Activated T-cell treated with anti-CD3 and anti-CD28 coated beads, Interleukin-2, amount 50 U/mL, for 1 hour (primary cell): ENCODE results near the gene PTTG2.
"Not testable (repeated sequence)": the region's sequence is repeated elsewhere in the genome, so short reads cannot be mapped to it uniquely, and the experiment has no call there.

ENCODE experiments used
- DNase-seq: peaks from one replicate; pipeline ENCODE4 v3.0.0-alpha.2; 2020

The PTTG2 gene

GRCh38 chr4:37960098-37960497, at the start of gene PTTG2:
Gene PTTG2, plus strand, starts transcription at chr4:37960398. Its CDS starts 37 bp downstream, at chr4:37960435.
- no peak for DNase-seq

DNA sequence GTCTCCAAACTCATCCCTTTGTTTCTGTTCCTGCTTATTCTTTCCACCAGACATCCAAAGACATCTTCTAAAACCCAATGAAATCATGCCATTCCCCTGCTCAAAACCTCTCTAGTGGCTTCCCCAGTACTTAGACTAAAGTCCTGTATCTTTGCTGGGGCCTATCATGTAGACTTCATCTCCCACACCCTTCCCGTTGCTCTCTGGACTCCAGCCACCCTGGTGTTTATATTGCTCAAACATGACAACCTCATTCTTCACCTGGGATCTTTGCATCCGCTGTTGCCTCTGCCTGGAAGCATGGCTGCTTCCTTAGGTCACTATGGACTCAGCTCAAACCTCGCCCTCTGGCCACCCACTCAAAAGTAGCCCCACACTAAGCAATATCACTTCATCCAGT, 45.7 kb upstream of the PTTG2 start:
- no peak for DNase-seq

GRCh38 chr4:37917388-37917787, 42.8 kb upstream of the PTTG2 start:
- DNase-seq, result no peak

GRCh38 chr4:37918653-37919052, 41.5 kb upstream of the PTTG2 start:
- no peak for DNase-seq

GRCh38 chr4:37922328-37922727, 37.9 kb upstream of the PTTG2 start:
- DNase-seq, result no peak

DNA sequence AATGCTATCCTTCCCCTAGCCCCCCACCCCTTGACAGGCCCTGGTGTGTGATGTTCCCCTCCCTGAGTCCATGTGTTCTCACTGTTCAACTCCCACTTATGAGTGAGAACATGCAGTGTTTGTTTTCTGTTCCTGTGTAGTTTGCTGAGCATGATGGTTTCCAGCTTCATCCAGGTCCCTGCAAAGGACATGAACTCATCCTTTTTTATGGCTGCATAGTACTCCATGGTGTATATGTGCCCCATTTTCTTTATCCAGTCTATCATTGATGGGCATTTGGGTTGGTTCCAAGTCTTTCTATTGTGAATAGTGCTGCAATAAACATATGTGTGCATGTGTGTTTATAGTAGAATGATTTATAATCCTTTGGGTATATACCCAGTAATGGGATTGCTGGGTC, 37.1 kb upstream of the PTTG2 start:
- DNase-seq, result not testable (repeated sequence)

GRCh38 chr4:37924946-37925345, 35.3 kb upstream of the PTTG2 start:
- no peak for DNase-seq

DNA sequence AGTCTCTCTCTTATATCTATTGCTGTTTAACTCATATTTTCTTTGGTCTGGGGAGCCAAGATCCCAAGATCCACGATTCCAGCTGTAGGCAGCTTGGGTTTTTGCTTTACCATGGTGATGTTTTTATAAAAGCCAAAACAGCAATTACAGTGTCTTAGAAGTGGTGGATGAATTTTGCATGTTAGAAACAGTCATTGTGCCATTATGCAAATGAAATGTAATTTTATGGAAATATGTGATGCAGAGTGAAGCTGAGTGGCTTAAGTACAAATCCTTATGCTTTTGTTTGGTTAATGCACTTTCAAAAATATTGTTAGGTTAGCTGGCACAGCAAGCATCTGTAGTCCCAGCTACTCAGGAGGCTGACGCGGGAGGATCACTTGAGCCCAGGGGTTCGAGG, 32.8 kb upstream of the PTTG2 start:
- no peak for DNase-seq

DNA sequence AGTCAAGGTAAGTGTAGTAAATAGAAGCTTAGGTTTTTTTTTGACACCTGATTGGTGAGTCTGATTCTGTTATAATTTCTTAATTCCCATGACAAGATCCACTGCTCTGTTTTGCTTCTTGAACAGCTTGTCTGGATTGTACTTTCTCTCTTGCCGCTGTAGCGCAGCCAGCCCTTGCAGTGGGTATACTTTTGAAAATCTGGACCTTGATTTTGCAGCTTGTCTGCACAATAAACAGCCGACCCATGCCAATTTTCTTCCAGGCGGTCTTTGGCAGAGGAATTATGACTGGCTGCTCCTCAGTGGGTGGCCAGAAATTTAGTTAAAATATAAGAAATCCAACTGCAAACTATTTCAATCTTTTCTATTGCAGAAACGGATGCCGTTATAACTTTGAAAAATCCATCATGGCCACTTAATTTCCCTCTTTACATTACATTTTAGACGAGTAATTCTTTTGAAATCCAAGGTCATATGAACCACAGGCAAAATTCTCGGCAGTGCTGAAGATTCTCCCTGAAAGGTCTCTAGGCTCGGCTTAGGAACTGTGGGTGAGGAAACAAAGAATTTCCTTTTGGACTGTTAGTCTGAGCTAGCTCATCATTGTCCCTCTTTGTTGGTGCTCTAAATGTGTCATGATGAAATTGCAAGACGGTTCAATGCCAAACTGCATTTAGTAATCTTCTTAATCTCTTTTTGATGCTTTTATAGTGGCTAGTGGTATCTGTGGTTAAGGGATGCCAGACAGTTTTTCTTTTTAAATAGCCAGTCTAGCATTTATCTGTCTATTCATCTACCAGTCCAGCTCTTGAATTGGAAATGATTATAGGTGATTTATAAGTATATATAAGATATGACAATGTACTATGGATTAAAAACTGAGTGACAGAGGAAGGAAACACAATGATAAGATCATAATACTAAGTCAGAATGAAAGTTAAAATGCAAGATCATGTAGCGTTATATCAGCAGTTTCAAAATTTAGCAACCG, 31.5 kb upstream of the PTTG2 start:
- no peak for DNase-seq

DNA sequence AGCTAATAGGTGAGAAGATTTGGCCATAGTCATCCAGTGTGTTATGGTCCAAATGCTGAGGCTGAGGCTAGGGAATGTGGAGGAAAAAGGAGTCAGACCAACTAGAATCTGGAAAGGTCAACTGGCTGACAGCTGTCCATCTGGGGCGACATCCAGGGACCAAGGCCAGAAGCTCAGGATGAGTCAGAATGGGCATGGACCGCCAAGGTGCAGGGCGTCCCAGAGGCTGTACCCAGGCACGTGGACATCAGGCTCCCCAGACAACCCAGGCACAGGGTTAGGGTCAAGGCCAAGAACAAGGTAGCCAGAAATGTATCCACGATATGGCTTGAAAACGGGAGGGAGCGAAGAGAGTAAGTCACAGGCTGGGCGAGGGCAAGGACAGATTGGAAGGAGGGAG, 26.1 kb upstream of the PTTG2 start:
- no peak for DNase-seq

DNA sequence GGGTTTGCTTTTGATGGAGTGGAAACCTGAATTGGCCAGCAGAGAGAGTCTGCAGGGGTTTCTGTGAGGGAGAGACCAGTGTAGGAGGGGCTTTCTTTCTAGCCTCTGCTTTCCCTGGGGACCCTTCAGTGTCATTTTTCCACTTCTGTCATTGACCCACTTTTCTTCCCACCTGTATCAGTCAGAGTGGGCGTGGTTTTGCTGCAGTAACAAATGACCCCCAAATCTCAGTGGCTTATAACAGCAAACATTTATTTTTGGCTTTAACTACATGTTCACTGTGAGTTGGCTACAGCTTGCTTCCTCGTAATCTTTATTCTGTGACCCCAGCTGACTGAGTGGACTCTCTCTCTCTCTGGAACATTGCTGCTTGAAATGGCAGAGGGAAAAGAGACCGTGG, 25.6 kb upstream of the PTTG2 start:
- no peak for DNase-seq

GRCh38 chr4:37935026-37935425, 25.2 kb upstream of the PTTG2 start:
- DNase-seq, result no peak

- no peak for DNase-seq
Observed at GRCh38 chr4:37936889-37937498, 23.2 kb upstream of the PTTG2 start.

GRCh38 chr4:37938208-37938607, 22.0 kb upstream of the PTTG2 start:
- no peak for DNase-seq

- DNase-seq, result no peak
Observed at GRCh38 chr4:37946503-37947179, 13.6 kb upstream of the PTTG2 start.

GRCh38 chr4:37948542-37948941, 11.7 kb upstream of the PTTG2 start:
- DNase-seq, result no peak

GRCh38 chr4:37949636-37950426, 10.4 kb upstream of the PTTG2 start:
- no peak for DNase-seq

DNA sequence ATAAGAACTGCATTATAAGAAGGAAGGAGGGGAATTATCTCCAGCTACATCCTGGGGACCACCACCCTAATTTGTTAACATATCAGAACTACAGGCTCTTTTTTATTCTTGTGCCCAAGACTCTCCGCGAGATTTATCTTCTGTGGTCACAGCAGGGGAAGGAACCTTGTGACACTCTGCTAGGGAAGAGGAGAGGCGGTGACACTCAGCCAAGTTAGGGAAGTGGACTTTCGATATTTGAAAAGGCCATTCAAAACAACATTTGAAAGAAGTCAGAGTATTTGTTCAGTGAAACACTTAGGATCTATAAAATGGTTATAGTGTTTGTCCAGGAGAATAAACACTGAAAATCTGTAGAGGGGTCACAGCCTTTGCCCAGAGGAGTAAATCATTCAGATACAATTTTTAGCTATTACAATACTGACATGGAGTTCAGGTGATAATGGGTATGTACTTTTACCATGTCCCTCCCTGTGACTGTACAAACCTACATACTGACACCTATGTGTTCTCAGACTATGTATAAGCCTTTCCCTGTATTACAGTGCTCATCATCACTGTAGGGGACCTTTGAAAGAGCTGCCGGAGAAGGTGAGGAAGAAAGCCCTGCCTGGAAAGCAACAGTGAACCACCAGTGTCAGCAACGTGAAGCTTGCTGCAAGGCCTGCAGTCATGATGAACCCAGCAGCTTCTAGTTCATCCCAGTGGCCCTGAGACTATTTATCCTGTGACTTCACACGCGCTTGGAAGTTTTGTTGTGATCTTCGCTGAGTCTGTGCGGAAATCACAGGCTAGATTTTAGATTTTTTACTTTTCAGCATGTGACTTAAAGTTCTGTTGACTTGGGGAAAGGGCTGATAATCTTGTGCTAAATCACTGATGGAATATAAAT, 8.5 kb upstream of the PTTG2 start:
- no peak for DNase-seq

- DNase-seq, result no peak
Observed at GRCh38 chr4:37953156-37953555, 7.0 kb upstream of the PTTG2 start.

DNA sequence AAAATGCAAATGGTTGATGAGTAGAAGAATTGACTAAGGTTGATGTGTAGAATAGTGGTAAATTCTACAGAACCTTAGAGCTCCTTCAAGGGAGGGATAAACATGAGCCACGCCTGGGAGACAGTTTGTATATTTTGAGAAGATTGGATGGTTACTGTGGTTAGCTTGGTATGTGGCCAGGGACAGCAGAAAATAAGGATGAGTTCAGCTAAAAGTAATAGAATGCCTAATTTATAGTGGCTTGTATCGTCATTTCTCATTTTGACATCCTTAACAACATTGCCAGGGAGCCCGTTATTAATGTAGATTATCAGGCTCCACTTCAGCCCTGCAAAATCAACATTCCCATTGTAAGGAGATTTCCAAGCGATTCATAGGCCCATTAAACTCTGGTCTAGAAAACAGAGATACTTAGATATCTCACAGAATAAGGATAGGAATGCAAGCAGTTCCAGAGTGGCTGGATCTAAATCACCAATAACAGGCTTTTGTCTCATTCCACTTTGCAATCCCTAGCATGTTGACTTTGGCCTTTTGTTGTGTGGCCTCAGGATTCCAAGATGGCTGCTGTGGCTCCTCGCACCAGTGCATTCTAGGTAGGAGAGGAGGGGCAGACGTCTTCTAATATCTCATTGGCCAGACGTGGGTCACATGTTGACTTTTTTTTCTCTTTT, 6.4 kb upstream of the PTTG2 start:
- no peak for DNase-seq

GRCh38 chr4:37956941-37957340, 3.3 kb upstream of the PTTG2 start:
- DNase-seq, result no peak
